Naive thymus-derived CD4-positive, alpha-beta T cell (primary cell): ENCODE data around the gene POLN. TPM values are rescaled to one million over a fixed set of nuclear protein-coding genes. Genes with fewer than 3 reads are reported as not detected.

Source experiments
- ATAC-seq: fragments of 150-1000 bp; cut with Tn5 transposase; 2 replicates; pipeline ENCODE4 v1.10.0; 2021; ENCODE audit warnings: mild to moderate bottlenecking, moderate library complexity
- CTCF ChIA-PET: fragments of 350-600 bp; sonication (Branson Sonifier 250); formaldehyde crosslinking; loops from one replicate; lab custom pipeline; 2021; ENCODE audit warnings: antibody characterized with exemption; lab: Charles Lee
- POLR2A ChIA-PET: fragments of 350-600 bp; sonication (Branson Sonifier 250); formaldehyde crosslinking; loops from one replicate; lab custom pipeline; 2021; ENCODE audit warnings: antibody characterized with exemption, inconsistent platforms; lab: Charles Lee
- DNase-seq, 9 donors: peaks; one replicate each; pipeline versions ENCODE4 v3.0.0 to v3.0.0-alpha.2; 2020 to 2022; ENCODE audit warnings: mixed read lengths in 1 of 9
- H3K27ac ChIP-seq: one replicate; pipeline ENCODE4 v1.7.0; 2013; ENCODE audit warnings: mild to moderate bottlenecking, low read depth, low read length, moderate library complexity
- H3K27me3 ChIP-seq, 2 donors: one replicate each; pipeline ENCODE4 v1.7.0; 2013; ENCODE audit warnings: low read length in 2 of 2, mild to moderate bottlenecking in 2 of 2, moderate library complexity in 2 of 2; ENCODE audit not compliant: control insufficient read depth in 2 of 2, insufficient read depth in 2 of 2
- H3K36me3 ChIP-seq, 3 experiments: 1 replicate in 2 of 3; 2 replicates in 1 of 3; pipeline ENCODE4 v1.7.0; 2013; ENCODE audit warnings: low read length in 3 of 3, mild to moderate bottlenecking in 3 of 3, moderate library complexity in 1 of 3; ENCODE audit not compliant: insufficient read depth in 3 of 3, control insufficient read depth in 2 of 3
- H3K4me1 ChIP-seq, 2 donors: one replicate each; pipeline ENCODE4 v1.7.0; 2013; ENCODE audit warnings: low read length in 2 of 2, mild to moderate bottlenecking in 2 of 2, moderate library complexity in 1 of 2; ENCODE audit not compliant: control insufficient read depth in 2 of 2, insufficient read depth in 2 of 2
- H3K4me3 ChIP-seq: 2 replicates; pipeline ENCODE4 v1.7.0; 2013; ENCODE audit warnings: mild to moderate bottlenecking, low read length
- H3K9me3 ChIP-seq, 3 experiments: 1 replicate in 2 of 3; 2 replicates in 1 of 3; pipeline ENCODE4 v1.7.0; 2013; ENCODE audit warnings: low read length in 3 of 3; ENCODE audit not compliant: control insufficient read depth in 2 of 3
- H3K27ac Mint-ChIP-seq, 9 donors: one replicate each; pipeline ENCODE4 v1.8.0; 2020 to 2022; ENCODE audit warnings: mixed read lengths in 9 of 9, mild to moderate bottlenecking in 8 of 9, moderate library complexity in 5 of 9, inconsistent platforms in 2 of 9
- H3K27me3 Mint-ChIP-seq, 5 donors: one replicate each; pipeline ENCODE4 v1.8.0; 2021 to 2022; ENCODE audit warnings: mixed read lengths in 5 of 5, mild to moderate bottlenecking in 1 of 5
- H3K36me3 Mint-ChIP-seq, 5 donors: one replicate each; pipeline ENCODE4 v1.8.0; 2020 to 2022; ENCODE audit warnings: mixed read lengths in 5 of 5, mild to moderate bottlenecking in 3 of 5, inconsistent platforms in 1 of 5
- H3K4me1 Mint-ChIP-seq, 7 donors: one replicate each; pipeline ENCODE4 v1.8.0; 2020 to 2022; ENCODE audit warnings: mixed read lengths in 7 of 7, mild to moderate bottlenecking in 3 of 7, inconsistent platforms in 1 of 7
- H3K4me3 Mint-ChIP-seq, 10 donors: one replicate each; pipeline ENCODE4 v1.8.0; 2020 to 2022; ENCODE audit warnings: mild to moderate bottlenecking in 10 of 10, mixed read lengths in 10 of 10, moderate library complexity in 6 of 10, inconsistent platforms in 2 of 10
- H3K9me3 Mint-ChIP-seq, 11 donors: one replicate each; pipeline ENCODE4 v1.8.0; 2020 to 2022; ENCODE audit warnings: mixed read lengths in 11 of 11, mild to moderate bottlenecking in 4 of 11, inconsistent platforms in 1 of 11, moderate library complexity in 1 of 11
- intact Hi-C, 2 donors: fragments of 100-400 bp; cut with micrococcal nuclease; formaldehyde crosslinking; loops; one replicate each; pipeline ENCODE4 v1.15.1; 2023
- polyA plus RNA-seq, 2 donors: library from polyadenylated mRNA; unstranded; fragments of 300-500 nt; fragmentation: Illumina TruSeq; gene quantifications; one replicate each; pipeline ENCODE4 v1.2.3, GENCODE V29; 2021
- total RNA-seq, 6 experiments: library from RNA in 5 of 6; stranded (reverse) in 5 of 6; gene quantifications; 1 replicate in 5 of 6; 2 replicates in 1 of 6; pipeline ENCODE4 v1.2.3 and lab custom pipeline; 2021 to 2026

The POLN gene
- total and polyA plus RNA-seq, 7 experiments from 2014 or later: 0.17 to 5.4 (median 2.9) TPM

DNA sequence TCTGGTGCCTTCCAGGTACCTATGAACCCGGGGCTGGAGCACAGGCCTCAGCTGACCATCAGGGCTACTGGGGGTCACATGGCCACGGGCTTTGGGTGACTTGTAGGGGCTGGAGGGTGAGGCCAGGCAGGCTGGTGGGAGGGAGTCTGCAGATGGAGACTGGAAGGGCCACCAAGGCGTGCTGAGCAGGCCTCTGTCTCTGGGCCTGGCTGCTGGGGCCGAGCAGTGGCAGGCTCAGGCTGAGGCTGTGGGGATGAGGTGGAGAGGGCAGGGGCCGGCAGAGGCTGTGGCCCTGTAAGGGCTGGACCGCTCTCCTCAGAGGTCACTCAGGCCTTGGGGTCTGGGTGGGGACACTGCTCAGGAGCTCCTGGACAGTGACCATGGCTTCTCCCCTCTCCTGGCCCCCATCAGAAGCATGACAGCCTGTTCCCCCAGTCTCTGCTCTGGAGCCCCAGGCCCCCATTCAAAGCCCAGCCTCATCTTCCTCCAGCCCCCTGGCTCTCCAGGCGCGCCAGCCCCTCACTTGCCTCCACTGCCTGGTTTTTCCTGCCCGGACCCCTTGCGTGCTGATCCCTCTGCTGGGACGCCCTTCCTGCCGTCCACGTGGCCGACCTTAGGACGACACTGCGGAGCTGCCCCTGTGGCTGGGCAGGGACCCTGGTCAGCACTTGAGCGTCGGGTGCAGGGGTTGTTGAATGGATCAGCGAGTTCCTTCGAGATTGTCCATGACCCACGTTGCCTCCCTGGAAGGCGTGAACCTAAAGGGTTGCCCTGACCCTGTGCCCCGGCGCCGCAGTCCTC is 193.9 kb downstream of the POLN start:
- ATAC-seq (no peak), DNase-seq (no peak)
- CTCF ChIA-PET: no interaction called here
- POLR2A ChIA-PET: no interaction called here
- no peak overlapping the region for H3K4me3 ChIP-seq
- H3K9me3 ChIP-seq: no peaks in the 10 kb centered on the region
- Mint-ChIP-seq H3K36me3 (no peaks in the 10 kb centered on the region), H3K27me3 (peaks cover 14 to 30% (median 26%) of the 10 kb centered on the region in 5 donors), H3K27ac (no peak overlapping the region), H3K9me3 (peaks cover 0 to 2% (median 0%) of the 10 kb centered on the region in 11 donors), H3K4me3 (peak overlapping the region in 1 of 10 donors; percentile 48), H3K4me1 (peaks cover 0 to 2% (median 0%) of the 10 kb centered on the region in 7 donors)
- H3K36me3 ChIP-seq: no peaks in the 10 kb centered on the region
- intact Hi-C loops: no loop called here
- no peak overlapping the region for H3K27ac ChIP-seq
- no peaks in the 10 kb centered on the region for H3K27me3 ChIP-seq
- H3K4me1 ChIP-seq: peaks cover 0 to under 1% of the 10 kb centered on the region in 2 donors

DNA sequence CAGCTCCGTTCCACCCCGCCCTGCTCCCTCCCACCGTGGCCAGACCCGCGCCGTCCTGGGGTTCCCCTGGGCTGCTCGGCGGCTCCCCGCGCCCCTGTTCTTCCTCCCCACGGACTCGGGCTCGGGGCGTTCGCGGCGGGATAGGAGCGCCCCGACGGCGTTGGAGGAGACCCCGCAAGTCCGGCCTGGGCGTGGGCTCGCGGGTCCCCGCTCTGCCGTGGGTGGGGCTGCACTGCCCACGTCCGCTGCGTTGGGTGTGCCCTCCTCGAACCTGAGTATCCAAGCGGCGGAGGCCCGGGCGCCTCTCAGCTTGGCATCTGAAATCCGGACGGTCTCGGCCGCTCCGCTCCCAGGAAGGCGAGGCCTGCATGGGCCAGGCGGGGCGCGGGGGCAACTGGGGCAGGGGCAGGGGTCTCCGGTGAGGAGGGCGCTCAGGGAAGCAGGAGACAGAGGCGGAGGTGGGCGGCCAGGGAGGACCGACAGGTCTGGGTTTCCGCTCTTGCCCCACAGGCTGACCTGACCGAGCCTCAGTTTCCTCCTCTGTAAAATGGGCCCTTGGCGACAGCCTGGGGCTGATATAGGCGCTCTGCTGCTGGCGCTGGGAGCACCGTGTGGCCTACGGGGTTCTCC is 194.8 kb downstream of the POLN start:
- Histone ChIP-seq H3K4me3 (no peak overlapping the region), H3K4me1 (peaks cover 0 to 7% of the 10 kb centered on the region in 2 donors), H3K36me3 (no peaks in the 10 kb centered on the region), H3K27ac (no peak overlapping the region), H3K27me3 (no peaks in the 10 kb centered on the region), H3K9me3 (no peaks in the 10 kb centered on the region)
- intact Hi-C loops: no loop called here
- no peak for DNase-seq
- CTCF ChIA-PET: no interaction called here
- no peak overlapping the region for H3K4me3 Mint-ChIP-seq
- POLR2A ChIA-PET: no interaction called here
- no peaks in the 10 kb centered on the region for H3K36me3 Mint-ChIP-seq
- peaks cover 0 to 2% (median 0%) of the 10 kb centered on the region in 11 donors for H3K9me3 Mint-ChIP-seq
- peaks cover 9 to 27% (median 25%) of the 10 kb centered on the region in 5 donors for H3K27me3 Mint-ChIP-seq
- no peak overlapping the region for H3K27ac Mint-ChIP-seq
- ATAC-seq: no peak
- peaks cover 0 to 5% (median 0%) of the 10 kb centered on the region in 7 donors for H3K4me1 Mint-ChIP-seq

DNA sequence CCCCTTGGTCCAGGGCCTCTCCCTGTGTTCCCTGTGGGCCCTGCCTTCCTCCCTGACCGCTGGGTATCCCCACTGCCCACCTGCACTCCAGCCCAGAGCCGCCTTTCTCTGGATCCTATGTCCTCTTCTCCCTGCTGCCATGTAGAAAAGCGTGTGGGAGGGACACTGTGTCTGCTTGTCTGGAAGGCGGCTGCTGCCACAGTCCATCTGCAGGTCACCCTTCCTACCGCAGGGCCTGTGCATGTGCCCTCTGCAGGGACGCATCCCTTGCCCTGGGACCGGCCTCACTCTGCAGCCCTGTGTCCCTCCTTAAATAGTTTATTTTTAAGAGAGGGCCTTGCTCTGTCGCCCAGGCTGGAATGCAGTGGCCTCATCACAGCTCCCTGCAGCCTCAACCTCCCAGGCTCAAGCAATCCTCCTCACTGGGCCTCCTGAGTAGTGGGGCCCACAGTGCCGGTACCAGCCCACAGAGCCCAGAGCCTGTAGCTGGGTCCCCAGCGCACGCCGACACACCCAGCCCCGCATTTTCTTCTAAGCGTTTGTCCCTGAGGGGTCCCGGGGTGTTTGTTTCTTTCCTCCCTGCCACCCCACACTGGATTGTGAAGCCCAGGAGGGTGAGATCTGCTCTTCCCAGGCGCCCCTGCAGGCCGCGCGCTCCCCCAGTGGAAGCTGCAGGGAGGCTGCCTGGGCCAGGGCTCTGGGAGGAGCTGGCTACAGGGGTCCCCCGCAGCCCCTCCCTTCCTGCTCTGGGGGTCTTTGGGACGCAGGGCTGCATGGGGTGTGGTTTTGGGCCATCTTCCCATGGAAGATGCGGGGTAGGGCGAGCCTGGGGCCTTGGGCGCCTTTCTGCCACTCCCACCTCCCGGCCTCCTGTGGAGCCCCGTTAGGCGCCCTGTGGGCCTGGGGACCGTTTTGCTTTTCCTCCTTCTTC is 195.6 kb downstream of the POLN start:
- peaks cover 0 to 3% of the 10 kb centered on the region in 2 donors for H3K27me3 ChIP-seq

DNA sequence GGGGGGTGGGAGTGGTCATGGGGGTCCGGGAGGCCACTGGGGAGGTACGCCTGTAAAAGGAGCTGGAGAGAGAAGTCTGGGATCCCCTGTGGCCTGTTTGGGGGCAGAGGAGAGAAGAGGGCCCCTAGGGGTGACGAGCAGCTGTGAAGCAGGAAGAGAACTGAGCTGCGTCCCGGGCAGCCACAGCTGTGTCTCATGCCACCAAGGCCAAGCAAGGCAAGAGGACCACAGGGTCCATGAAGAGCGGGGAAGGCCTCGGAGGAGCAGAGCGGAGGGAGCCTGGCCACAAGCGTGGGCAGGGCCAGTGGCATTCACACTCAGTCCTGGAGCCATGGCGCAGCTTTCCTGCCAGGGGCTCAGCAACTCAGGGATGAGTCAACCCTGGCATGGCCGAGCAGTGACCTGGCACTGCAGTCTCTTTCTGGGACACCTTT is 196.4 kb downstream of the POLN start:
- CTCF ChIA-PET: no interaction called here
- no peak overlapping the region for H3K4me3 ChIP-seq
- peaks cover 0 to 5% of the 10 kb centered on the region in 2 donors for H3K27me3 ChIP-seq
- ATAC-seq (peak; percentile 44), DNase-seq (no peak)
- H3K27ac ChIP-seq: no peak overlapping the region
- Mint-ChIP-seq H3K27me3 (peaks cover 0 to 21% (median 13%) of the 10 kb centered on the region in 5 donors), H3K9me3 (peaks cover 0 to 2% (median 0%) of the 10 kb centered on the region in 11 donors), H3K4me3 (peak overlapping the region in 1 of 10 donors; percentile 72), H3K36me3 (no peaks in the 10 kb centered on the region), H3K4me1 (peaks cover 0 to 7% (median 0%) of the 10 kb centered on the region in 7 donors), H3K27ac (no peak overlapping the region)
- POLR2A ChIA-PET: interaction anchor here (0.7 kb wide), 1 partner anchor 87 kb away, joined by 4 read pairs; no protein-coding TSS in a partner anchor
- intact Hi-C loops: no loop called here
- H3K4me1 ChIP-seq: peaks cover 4 to 7% of the 10 kb centered on the region in 2 donors
- H3K36me3 ChIP-seq: peaks cover 0 to 5% (median 0%) of the 10 kb centered on the region in 3 experiments
- H3K9me3 ChIP-seq: no peaks in the 10 kb centered on the region

More for the DNA sequence above, 195.6 kb downstream of the POLN start:
- intact Hi-C loops: no loop called here
- Histone ChIP-seq H3K4me1 (peaks cover 3 to 7% of the 10 kb centered on the region in 2 donors), H3K9me3 (no peaks in the 10 kb centered on the region), H3K36me3 (peaks cover 0 to 5% (median 0%) of the 10 kb centered on the region in 3 experiments), H3K27ac (no peak overlapping the region), H3K4me3 (no peak overlapping the region)
- DNase-seq (no peak), ATAC-seq (no peak)
- Mint-ChIP-seq H3K27ac (no peak overlapping the region), H3K9me3 (peaks cover 0 to 2% (median 0%) of the 10 kb centered on the region in 11 donors), H3K36me3 (no peaks in the 10 kb centered on the region), H3K27me3 (peaks cover 5 to 23% (median 21%) of the 10 kb centered on the region in 5 donors), H3K4me1 (peaks cover 0 to 7% (median 0%) of the 10 kb centered on the region in 7 donors), H3K4me3 (no peak overlapping the region)
- ChIA-PET POLR2A (no interaction called here), CTCF (no interaction called here)

DNA sequence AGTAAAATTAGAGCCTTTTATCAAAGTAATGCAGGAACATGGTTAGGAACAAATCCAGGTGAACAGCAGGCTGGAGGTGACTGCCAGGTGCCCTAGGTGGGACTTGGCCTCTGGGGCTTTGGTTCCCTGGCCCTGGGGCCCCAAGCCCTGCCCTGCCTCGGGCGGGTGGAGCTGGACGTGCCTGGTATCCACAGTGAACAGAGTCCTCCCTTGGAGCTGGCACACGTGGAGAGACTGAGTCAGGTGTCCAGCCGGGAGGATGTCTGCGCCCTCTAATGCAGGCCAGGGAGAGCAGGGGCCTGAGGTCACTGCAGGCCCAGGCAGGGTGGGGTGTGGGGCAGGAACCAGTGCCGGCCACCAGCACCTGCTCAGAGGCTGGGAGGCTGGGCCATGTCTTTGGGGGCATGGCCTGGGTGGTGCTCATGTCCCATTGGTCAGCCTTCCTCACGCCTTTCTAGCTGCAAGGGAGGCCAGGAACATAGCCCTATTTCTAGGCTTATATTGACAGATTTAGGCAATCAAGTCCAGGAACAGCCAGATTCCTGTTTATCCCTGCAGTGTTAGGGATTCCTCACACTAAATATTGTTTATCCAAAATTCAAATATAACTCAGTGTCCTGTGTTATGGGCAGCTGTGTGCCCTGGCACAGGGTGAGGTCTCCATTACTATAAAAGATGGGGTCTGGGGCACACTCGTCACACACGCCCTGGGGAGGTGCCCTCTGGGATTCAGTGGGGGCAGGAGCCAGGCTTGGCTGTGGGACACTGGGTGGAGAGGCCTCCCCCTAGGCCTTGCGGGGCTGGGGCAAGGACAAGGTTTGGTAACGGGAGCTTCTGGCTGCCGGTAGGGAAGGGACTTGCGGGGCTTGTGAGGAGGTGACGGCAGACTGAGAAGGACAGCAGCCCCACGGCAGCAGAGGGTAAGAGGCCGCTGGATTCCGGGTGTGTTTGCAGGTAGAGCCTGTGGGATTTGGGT is 197.1 kb downstream of the POLN start:
- peaks cover 0 to 5% of the 10 kb centered on the region in 2 donors for H3K27me3 ChIP-seq
- no peaks in the 10 kb centered on the region for H3K36me3 Mint-ChIP-seq
- peaks cover 0 to 2% (median 0%) of the 10 kb centered on the region in 11 donors for H3K9me3 Mint-ChIP-seq
- CTCF ChIA-PET: no interaction called here
- peaks cover 4 to 7% of the 10 kb centered on the region in 2 donors for H3K4me1 ChIP-seq
- no peaks in the 10 kb centered on the region for H3K9me3 ChIP-seq
- peak overlapping the region in 2 of 10 donors; percentile 52 to 72 for H3K4me3 Mint-ChIP-seq
- no peak overlapping the region for H3K27ac Mint-ChIP-seq
- H3K27me3 Mint-ChIP-seq: peaks cover 3 to 24% (median 13%) of the 10 kb centered on the region in 5 donors
- peaks cover 0 to 5% (median 0%) of the 10 kb centered on the region in 3 experiments for H3K36me3 ChIP-seq
- POLR2A ChIA-PET: interaction anchor here (0.7 kb wide), 1 partner anchor 88 kb away, joined by 4 read pairs; no protein-coding TSS in a partner anchor
- DNase-seq (no peak), ATAC-seq (no peak)
- H3K4me3 ChIP-seq: no peak overlapping the region
- H3K27ac ChIP-seq: no peak overlapping the region
- H3K4me1 Mint-ChIP-seq: peaks cover 0 to 7% (median 3%) of the 10 kb centered on the region in 7 donors
- intact Hi-C loops: no loop called here
